GM23248 (cell line): ENCODE measurements around the gene NEMF.

Experiments used
- EZH2 ChIP-seq: fragments of 200-600 bp; sonication (generic); IDR thresholded peaks from 2 replicates; pipeline ENCODE4 v1.6.1; 2018; ENCODE audit warnings: antibody characterized with exemption, mild to moderate bottlenecking; ENCODE audit not compliant: insufficient read depth, poor library complexity, severe bottlenecking
- EZH2phosphoT487 ChIP-seq: fragments of 200-600 bp; sonication (generic); IDR thresholded peaks from 2 replicates; pipeline ENCODE4 v1.6.1; 2018; ENCODE audit warnings: antibody characterized with exemption, moderate library complexity, mild to moderate bottlenecking, low read depth; ENCODE audit not compliant: insufficient read depth

- TF ChIP-seq EZH2 (no peak), EZH2phosphoT487 (no peak)
Observed at GRCh38 chr14:49767571-49768300, 84.9 kb downstream of the NEMF start, which contains the start of gene KLHDC2.
